ENCODE data around the gene ODAD4.

Gene ODAD4, protein sequence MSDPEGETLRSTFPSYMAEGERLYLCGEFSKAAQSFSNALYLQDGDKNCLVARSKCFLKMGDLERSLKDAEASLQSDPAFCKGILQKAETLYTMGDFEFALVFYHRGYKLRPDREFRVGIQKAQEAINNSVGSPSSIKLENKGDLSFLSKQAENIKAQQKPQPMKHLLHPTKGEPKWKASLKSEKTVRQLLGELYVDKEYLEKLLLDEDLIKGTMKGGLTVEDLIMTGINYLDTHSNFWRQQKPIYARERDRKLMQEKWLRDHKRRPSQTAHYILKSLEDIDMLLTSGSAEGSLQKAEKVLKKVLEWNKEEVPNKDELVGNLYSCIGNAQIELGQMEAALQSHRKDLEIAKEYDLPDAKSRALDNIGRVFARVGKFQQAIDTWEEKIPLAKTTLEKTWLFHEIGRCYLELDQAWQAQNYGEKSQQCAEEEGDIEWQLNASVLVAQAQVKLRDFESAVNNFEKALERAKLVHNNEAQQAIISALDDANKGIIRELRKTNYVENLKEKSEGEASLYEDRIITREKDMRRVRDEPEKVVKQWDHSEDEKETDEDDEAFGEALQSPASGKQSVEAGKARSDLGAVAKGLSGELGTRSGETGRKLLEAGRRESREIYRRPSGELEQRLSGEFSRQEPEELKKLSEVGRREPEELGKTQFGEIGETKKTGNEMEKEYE

DNA sequence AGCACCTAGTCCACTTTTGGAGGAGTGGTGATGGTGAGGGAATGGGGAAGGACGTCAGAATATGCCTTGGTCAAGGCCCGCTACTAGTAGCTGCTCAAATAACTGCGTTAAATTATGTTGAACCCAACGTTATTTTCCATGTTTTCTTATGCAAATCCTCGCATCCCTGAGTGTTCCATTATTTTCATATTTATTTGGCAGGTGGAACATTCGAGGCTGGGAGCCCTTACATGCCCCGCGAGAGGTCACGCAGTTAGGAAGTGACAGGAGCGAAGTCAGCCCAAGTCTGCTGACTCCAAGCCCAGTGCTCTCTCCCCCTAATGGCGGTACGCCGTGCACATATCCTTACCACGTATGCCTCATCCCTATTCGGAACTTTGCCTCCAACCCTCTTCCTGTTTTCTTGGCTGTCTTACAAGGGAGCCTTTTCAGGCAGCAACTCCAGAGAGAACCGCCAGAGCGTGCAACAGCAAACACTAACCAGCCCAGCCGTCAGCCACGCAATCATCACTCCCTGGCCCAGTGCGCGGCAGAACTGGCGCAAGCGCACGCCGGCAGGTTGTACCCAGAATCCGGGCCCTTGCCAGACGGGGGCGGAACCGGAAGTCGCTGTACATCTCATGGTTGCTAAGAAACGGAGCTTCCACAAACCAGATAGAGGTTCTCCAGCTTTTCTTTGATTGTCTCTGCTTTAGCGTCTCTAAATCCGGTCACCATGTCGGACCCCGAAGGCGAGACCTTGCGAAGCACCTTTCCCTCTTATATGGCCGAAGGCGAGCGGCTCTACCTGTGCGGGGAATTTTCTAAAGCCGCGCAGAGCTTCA is at the start of gene ODAD4:
ODAD4 (plus strand) TSS at position 609 of the 824 bp plus-strand sequence; CDS start at position 716, 107 bp downstream.
- peak; percentile 90 for DNase-seq

DNA sequence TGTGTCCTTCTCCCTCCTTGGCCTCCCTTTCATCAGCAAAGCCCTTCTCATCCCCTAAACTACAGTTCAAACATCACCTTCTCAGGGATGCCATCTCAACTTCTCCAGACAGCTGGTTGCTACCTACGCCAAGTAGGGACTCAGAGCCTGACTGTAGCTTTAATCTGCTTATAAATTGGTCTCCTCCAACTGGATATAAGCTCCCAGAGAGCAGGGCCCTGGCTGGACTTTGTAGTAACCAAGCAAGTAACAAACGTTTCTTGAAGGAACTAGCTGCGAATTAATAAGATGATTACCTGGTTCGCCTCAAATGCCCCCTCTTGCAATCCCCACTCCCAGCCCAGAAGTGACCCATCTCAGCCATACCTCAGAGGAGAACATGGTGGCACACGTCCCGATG is 47.7 kb upstream of the ODAD4 start:
- no peak for DNase-seq

DNA sequence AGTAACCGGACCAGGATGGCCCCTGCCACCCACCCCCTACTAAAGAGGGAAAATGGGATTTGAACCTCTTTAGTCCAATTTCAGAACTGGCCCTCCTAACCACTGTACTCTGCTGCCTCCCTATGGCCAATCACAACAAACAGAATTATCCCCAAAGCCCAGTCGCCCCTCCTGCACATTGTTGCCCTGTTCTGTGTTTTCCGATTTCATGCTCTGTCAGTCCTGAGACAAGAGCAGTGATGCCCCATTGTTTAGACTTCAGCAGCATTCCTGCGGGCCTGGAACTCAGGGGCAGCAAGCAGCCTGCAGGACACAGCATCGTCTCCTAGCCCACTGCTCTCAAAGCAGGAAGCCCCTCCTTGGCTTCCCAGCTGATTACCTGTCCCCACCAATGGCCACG is 44.7 kb upstream of the ODAD4 start:
- no peak for DNase-seq

DNA sequence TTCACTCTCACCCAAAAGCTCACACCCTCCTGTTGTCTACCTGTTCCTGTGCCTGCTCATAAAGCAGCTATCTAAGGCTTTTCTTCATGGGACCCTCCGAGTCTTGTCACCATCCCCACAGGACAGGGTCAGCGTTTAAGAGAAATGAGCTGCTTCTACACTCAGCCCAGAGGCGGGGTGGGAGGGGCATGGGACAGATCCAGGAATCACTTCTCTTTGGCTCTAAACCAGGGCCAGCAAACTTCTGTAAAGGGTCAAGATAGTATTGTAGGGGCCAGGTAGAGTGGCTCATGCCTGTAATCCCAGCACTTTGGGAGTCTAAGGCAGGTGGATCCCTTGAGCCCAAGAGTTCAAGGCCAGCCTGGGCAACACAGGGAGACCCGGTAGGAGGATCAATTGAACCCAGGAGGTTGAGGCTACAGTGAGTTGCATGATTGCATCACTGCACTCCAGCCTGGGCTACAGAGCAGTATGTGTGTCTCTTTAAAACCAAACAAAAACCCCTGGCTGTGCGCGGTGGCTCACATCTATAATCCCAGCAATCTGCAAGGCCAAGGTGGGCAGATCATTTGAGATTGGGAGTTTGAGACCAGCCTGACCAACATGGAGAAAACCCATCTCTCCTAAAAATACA is 42.0 kb upstream of the ODAD4 start:
- DNase-seq: no peak

DNA sequence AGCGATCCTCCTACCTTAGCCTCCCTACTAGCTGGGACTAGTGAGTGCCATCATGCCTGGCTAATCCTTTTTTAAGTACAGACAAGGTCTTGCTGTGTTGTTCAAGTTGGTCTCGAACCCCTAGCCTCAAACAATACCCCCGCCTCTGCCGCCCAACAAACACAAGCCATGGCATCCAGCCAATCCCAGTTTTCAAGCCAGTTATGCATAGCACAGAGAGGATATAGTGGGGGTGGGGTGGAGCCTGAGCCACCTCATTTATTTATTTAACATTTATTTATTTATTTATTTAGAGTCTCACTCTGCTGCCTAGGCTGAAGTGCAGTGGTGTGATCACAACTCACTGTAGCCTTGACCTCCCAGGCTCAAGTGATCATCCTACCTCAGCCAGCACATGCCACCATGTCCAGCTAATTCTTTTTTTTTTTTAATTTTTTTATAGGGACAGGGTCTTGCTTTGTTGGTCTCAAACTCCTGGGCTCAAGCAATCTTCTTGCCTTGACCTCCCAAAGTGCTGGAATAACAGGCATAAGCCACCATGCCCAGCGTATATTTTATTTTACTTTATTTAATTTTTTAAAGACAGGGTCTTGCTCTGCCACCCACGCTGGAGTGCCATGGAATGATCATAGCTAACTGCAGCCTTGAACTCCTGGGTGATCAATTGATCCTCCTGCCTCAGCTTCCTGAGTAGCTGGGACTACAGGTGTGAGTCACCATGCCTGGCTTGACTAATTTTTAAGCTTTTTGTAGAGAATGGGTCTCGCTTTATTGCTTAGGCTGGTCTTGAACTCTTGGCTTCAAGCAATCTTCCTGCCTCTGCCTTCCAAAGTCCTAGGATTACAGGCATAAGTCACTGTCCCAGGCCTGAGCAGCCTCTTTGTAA is 39.0 kb upstream of the ODAD4 start:
- DNase-seq: no peak

DNA sequence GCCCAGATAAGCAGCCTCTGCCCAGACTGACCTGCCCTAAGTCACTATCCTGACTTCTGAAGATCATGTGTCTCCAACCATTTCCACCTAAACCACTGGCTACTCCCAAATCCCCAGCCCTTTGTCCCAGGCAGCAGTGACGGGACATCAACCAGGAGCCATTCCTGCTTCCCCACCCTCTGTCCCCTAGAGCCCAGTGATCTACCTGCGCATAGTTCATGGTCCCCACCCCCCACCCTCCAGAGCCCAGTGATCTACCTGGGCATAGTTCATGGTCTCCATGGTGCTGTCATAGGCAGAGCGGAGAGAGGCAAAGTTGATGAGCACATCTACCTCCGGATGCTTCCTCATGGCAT is 38.4 kb upstream of the ODAD4 start:
- DNase-seq: no peak

DNA sequence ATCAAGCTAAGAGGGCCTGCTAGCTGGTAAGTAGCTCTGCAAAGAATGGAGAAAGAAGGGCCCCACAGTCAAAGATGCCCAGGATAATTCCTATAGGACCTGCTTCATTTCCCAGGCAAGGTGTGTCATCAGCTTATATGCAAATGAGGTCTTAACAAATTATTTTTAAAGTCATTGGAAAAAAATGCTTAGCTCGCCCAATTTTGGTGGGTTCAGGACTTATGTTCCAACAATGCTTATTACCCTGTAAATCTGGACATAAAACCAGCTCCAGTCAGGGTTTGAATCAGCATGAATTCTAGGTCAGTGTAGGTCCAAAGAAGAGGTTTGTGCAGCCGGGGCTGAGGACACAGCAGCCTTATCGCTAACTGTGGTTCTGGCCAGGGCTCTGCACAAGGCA is 37.0 kb upstream of the ODAD4 start:
- DNase-seq: no peak

DNA sequence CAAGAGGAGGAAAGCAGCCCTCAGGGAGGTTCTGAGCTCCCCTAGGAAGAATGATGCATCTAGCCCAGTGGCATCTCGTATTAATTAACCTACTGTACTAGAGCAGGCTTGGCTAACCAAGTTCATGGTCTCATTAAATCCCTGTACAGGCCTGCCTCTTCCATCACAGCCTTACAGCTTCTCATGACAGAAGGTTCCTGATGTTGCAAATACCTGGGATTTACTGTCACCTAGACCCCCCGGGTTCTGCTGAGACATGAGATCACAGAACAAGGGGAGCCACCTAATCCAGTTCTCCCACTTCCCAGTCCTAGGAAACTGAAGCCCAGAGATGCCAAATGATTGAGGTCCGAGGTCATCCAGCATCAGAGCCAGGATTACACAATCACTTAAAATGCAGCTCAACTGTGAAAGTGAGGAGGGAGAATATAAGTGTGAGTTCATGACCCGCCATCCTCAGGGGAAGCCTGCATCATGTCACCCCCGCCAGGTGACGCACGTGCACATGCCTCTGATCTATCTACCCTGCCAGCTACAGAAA is 35.6 kb upstream of the ODAD4 start:
- no peak for DNase-seq

DNA sequence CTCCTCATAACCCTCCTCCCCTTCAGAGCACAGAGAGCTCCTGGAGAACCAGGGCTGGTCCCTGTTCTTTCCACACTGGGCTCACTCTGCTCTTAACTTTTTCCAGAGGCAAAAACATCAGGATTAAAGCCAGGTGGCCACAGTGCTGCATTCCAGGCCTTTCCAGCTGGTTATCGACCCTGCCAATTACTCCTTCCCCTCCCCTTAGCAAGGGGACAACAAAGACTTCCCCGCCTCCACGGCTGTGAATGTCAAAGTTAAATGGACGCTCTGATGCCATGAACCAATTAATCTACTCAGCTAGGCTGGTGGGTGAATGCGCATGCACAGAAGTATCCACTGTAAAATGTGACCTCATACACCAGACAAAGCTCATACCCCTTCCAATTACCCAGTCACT is 34.8 kb upstream of the ODAD4 start:
- DNase-seq: no peak

DNA sequence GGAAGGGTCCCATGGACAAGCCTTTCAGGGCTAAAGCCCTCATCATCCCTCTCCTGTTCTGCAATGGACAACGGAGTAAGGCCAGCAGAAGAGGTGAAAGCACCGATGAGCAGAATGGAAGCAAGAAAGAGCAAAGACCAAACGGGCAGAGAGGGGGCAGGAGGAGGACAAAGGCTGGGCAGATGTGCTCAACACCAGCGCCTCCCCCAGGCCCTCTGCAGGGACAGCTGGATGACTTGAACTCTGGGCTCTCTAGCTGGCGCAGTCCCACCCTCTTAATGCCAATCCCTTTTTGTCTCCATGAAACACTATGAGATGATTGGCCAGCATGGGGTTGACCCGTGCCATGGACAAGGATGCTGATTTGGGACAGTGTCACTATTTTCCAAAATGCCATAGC is 33.7 kb upstream of the ODAD4 start:
- no peak for DNase-seq

DNA sequence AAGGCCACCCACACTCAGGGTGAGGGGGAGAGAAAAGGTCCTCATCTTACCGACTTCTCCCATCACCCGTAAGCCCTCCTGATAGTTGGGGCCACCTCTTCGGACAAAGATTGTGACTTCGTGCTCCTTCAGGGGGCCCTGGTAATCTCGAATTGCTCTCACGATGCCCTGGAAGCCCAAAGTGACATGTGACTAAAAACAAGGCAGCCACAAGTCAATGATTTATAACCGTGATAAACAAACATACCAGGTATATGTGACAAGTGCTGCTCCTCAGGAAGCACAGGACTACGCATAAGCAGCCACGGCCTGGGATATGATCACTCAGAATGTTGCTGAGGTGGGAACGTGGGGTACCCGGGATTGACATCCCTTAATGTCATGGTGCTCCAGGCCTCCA is 28.8 kb upstream of the ODAD4 start:
- DNase-seq: no peak

DNA sequence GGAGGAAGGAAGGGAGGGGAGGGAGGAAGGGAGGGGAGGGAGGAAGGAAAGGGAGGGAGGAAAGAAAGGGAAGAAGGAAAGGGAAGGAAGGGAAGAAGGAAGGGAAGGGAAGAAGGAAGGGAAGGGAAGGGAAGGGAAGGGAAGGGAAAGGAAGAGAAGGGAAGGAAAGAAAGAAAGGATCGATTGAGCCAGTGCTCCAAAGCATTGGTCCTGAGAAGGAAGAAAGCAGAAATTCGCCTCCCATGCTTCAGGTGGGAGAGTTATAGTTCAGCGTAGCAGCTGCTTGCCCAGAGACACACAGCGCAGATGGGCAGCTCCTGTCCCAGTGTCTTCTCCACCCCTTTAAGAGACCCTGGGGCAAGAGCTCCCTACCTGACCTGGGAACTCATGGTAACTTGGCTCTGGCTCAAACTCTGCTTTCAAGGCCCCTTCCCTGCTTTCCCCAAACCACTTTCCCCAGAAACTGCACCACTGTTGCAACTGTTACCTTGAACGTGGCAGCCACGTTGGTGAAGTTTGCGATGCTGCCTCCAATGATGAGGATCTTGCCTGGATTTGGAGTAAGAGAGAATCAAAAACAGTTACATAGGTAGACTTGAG is 26.1 kb upstream of the ODAD4 start:
- DNase-seq: no peak

DNA sequence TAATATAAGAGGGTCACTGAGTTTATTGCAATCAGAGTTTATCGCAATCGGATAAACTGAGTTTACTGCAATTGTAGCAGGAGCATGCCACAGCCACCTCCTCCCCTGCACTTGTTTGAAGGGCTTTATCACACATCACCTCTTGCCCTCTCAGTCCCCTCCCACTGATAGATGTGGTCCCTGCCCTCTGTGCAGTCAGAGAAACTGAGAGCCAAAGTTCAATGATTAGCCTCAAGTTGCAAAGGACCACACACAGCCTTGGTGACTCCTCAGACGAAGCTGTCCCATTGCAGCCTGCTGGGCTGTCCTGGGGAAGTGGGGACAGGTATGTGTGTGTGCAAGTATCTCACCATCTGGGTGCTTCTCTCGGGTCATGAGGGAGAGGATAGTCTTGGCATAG is 25.2 kb upstream of the ODAD4 start:
- no peak for DNase-seq

DNA sequence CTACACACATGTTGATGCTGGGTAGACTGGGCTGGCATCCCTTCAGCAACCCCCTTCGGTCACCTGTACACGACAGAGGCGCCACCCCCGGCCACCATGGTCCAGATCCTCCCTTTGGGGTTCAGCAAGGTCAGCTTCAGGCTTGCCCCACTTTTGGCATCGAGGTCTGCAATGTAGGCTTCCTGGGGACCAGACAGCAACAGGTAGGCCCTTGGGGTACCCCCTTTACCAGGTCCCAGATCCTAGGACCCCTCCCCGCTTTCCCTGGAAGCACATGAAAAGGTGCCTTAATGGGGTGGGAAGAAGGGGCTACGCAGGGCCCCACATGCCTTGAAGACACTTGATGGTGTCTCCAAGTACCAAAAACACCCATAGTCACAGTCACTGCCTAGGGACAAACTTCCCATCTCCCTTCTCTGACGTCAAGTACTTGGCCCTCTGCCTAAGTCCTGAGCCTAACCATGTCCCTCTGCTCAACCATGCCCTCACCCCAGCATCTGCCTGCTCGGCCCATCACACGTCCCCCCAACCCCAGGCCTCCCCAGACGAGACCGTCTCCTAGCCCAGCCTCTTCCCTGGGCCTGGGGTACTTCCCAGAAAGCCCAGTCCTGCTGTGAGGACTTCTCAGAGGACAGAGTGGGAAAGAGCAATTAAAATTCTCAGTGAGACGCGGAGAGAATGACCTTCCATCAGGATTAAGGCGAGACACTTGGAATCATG is 23.8 kb upstream of the ODAD4 start:
- DNase-seq: no peak

DNA sequence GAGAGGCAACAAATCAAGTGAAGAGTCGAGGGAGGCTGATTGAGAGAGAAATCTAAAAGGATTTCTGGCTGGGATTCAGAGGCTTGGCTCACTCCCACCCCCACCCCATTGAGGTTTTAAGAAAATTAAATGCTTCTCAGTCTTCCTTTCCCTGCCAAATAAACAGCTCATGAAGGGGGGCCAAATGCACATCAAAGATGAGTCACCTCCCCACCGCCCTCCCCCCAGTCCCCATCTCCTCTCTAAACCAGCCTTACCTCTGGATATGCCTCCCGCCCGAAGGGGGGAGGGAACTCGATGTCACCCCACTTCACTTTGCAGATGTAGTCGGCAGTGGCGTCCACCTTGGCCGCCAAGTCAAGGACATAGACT is 23.2 kb upstream of the ODAD4 start:
- no peak for DNase-seq

DNA sequence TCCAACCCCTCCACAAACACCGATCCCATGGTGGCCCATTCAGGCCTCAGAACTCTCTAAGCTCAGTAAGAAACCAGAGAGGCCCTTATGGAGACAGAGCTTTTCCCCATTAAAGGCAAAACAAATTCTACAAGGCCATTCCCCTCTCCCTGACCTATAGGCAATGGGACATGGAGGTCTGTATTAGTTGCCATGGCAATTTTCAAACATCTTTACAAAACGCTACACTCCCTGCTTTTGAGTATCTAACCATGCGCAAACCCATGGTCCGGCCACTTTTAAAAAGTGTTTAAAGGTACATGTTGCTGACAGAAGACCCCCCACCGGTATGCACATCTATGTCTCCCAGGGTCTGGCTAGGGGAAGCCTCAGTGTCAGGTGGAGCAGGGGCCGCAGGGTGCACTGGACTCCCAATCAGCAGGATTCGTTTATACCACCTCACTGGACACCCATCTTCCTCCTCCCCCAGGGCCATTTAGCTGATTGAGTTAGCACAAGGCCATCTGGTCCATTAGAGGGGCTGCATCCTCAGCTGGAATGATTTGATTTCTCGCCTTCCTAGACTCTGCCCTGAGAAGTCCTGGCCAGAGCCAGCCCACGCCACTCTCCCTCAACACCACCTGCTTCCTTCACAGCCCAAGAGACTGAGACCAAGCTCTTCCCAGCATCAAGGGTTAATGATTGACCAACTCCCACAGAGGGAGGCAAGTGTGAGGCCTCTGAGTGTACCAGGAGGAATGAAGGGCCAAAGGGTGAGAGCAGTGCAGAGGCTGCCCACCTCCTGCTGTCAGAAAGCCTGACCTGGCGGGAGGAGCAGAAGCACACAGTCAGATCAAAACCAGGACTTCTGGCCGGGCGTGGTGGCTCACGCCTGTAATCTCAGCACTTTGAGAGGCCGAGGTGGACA is 22.5 kb upstream of the ODAD4 start:
- no peak for DNase-seq

DNA sequence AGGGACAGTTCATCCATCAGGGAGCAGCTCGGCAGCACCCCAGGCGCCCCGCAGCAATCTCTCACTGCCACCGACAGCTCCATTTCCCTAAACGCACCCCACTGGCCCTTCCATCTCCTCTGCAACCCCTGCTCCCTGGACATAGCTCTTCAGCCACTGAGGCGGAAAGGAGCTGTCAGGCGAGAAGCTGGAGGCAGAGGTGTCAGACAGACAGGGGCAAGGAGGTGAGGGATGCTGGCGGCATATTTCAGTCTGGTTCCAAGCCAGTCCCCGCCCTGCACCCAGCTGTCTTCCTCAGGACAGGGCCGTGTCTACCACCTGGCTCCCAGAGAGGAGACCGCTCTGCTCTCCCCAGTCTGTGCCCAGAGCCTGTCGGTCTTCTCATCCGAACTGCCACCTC is 21.3 kb upstream of the ODAD4 start:
- DNase-seq: no peak

DNA sequence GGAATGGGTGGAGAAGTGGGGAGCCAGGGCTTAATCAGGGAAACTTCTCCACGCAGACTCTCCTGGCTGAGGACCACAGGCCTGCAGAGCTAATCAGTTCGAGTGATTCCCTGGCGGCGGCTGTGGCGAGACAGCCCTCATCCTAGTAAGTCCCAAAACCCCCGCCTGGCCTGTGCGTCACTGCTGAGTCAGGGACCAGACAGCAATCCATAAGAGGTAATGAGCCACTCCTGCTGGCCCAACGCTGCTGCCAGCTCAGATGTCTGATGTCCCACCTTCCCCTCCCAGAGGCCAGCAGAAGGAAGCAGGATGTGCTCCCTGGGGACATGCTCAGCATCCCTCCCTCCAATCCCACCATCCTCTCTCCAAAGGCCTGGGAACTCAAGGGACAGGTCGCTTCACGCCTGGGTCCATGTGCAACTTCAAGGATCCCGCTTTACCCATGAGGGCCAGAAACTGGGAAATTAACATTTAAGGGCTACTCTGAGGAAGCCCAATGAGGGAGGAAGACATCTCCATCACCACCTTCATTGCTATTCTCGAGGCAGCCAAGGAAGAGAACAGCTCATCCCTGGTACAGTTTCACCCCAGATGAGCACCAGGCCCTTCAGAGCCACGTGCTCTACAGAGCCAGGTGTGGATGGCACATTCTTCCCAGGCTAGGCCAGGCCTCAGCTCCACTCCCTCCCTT is 19.6 kb upstream of the ODAD4 start:
- no peak for DNase-seq

DNA sequence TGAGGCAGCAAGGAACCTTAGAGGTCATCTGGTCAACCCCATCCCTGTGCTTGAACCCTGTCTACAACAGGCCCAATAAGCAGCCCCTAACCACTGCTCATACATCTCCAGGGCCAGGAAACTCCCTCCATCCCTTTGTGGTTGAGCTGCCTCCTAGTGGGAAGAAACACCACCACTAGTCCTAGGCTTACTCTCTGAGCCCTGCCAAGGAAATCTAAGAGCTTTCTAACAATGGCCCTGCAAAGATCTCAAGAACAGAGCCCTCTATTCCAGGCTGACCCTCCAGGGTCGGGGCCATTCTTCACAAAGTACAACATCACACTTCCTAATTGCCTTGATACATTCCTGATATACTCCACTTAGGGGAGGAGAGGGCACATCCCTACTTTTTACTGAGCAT is 17.5 kb upstream of the ODAD4 start:
- DNase-seq: no peak

Data from NCI-H1105 treated with DMSO at 0.1 percent for 48 hours (cell line).